ENCODE data around the gene ARID5A. TPM values are rescaled to one million over a fixed set of nuclear protein-coding genes. Genes with fewer than 3 reads are reported as not detected.

Gene ARID5A
- total and polyA plus RNA-seq, 2 experiments from 2014 or later: 15.2 to 19.5 TPM

DNA sequence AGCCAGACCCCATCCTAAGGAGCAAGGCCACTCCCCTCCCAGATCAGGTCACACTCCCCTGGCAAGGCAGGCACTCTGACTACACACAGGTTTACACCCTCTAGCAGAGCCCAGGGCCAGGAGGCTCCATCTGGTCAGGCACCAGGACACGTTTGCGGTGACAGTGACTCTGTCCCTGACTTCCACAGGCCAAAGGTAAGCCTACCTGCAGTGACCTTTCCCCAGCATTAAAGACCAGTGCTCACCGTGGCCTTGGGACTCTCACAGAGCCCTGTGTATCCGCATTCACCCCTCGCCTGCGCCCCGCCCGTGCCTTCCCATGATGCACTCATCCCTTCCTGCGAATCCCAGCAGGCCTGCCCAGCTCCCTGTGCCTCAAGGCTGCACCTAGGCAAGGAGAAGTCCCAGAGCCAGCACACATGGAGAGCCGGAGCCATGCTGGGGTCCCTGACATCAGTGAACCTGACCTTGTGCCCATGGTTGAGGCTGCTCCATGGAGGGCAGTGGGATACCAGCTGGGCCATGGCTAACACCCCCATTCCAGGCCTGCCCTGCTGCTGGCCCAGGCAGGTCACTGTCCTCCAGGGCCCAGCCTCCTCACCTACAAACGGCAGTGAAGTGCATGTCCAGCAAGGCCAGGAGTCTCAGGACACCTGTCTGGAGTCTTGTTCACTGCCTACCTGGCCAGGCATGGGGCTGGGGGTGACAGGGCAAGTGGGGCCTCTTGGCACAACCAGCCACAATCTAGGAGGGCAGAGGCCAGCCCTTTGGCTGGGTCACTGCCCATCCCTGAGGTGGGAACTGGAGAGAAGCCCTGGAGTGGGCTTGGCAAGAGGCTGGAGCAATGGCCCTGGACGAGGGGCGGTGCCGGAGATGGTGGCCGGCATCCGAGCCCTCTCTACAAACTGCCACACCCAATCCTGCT lies 34.4 kb upstream of the ARID5A start:
- Histone ChIP-seq H4K20me1 (ENCODE audit: insufficient read depth) (no peaks in the 10 kb centered on the region), H3K27me3 (replicated peaks; ENCODE audit: insufficient read depth) (peaks cover 34% of the 10 kb centered on the region), H3K79me2 (ENCODE audit: insufficient read depth) (no peaks in the 10 kb centered on the region), H3K9me2 (ENCODE audit: insufficient read depth) (no peaks in the 10 kb centered on the region), H3K36me3 (ENCODE audit: low read depth) (no peaks in the 10 kb centered on the region), H3K27ac (no peak overlapping the region), H3K4me2 (ENCODE audit: unreplicated experiment) (no peak overlapping the region), H3K9me3 (ENCODE audit: low read depth) (no peaks in the 10 kb centered on the region), H3F3A (ENCODE audit: insufficient read depth) (peaks cover 5% of the 10 kb centered on the region; the same call in 1 of the 2 replicates), H3K4me3 (no peak overlapping the region), H3K4me1 (ENCODE audit: insufficient read depth) (no peaks in the 10 kb centered on the region), H2AFZ (no peak overlapping the region), H3K9ac (no peak overlapping the region)
- TF ChIP-seq EZH2 (IDR thresholded peaks at IDR 0.05; ENCODE audit: insufficient read depth, poor library complexity, severe bottlenecking) (no peak), EZH2phosphoT487 (IDR thresholded peaks at IDR 0.05; ENCODE audit: insufficient read depth, low read depth) (no peak)
- no peak for DNase-seq
- in situ Hi-C loops (cut with MboI): loop anchor here (25.0 kb wide), 2 partner anchors 215 to 490 kb away; no protein-coding TSS in a partner anchor
- 70 to 79% methylated on average over 14 to 16 of the region's 16 CpGs for WGBS, 2 experiments (ENCODE audit: low coverage in 1 of 2, low lambda C conversion rate in 2 of 2, missing lambda C conversion rate in 2 of 2)

DNA sequence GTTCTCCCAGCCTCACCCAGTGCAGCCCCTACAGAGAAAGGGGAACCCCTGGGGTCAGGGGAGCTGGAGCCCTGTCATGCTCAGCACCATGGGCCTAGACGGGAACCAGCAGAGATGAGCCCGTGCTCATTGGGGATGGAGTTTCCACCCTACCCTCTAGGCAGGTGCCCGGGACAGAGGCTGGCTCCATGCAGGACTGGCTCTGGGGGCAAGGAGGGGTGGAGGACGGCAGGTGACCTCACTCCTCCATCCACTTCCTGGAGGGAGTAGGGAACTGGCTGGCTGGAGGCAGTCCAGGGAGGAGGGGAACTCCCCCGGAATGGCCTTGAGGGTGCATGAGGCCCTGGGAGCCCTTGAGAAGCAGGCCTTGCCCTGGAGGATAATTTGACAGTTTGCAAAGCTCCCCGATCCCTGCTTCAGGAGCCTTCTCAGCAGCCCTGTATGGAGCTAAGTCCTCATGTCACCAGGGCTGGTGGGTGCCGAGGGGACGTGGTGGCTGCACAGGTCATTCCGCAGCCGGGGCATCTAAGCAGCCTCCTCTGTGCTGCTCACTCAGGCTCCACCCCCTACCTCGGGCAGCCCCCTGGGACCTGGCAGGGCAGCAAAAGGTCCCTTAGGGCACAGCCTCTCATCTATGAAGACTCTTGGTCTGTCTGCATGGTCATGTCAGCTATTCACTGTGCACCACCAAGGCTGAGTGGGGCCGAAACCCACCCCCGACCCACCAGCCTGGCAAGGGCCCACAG lies 33.5 kb upstream of the ARID5A start:
- 52 to 54% methylated on average over 13 of the region's 13 CpGs for WGBS, 2 experiments (ENCODE audit: low coverage in 1 of 2, low lambda C conversion rate in 2 of 2, missing lambda C conversion rate in 2 of 2)
- Histone ChIP-seq H3K27ac (no peak overlapping the region), H3F3A (ENCODE audit: insufficient read depth) (peaks cover 5% of the 10 kb centered on the region; the same call in 1 of the 2 replicates), H3K36me3 (ENCODE audit: low read depth) (no peaks in the 10 kb centered on the region), H4K20me1 (ENCODE audit: insufficient read depth) (no peaks in the 10 kb centered on the region), H3K4me1 (ENCODE audit: insufficient read depth) (no peaks in the 10 kb centered on the region), H2AFZ (no peak overlapping the region), H3K79me2 (ENCODE audit: insufficient read depth) (no peaks in the 10 kb centered on the region), H3K9me3 (ENCODE audit: low read depth) (no peaks in the 10 kb centered on the region), H3K27me3 (replicated peaks; ENCODE audit: insufficient read depth) (peaks cover 27% of the 10 kb centered on the region), H3K9ac (no peak overlapping the region), H3K9me2 (ENCODE audit: insufficient read depth) (no peaks in the 10 kb centered on the region), H3K4me3 (no peak overlapping the region), H3K4me2 (ENCODE audit: unreplicated experiment) (no peak overlapping the region)
- TF ChIP-seq EZH2 (IDR thresholded peaks at IDR 0.05; ENCODE audit: insufficient read depth, poor library complexity, severe bottlenecking) (no peak), EZH2phosphoT487 (IDR thresholded peaks at IDR 0.05; ENCODE audit: insufficient read depth, low read depth) (no peak)
- in situ Hi-C loops (cut with MboI): loop anchor here (25.0 kb wide), 2 partner anchors 216 to 491 kb away; no protein-coding TSS in a partner anchor
- no peak for DNase-seq

DNA sequence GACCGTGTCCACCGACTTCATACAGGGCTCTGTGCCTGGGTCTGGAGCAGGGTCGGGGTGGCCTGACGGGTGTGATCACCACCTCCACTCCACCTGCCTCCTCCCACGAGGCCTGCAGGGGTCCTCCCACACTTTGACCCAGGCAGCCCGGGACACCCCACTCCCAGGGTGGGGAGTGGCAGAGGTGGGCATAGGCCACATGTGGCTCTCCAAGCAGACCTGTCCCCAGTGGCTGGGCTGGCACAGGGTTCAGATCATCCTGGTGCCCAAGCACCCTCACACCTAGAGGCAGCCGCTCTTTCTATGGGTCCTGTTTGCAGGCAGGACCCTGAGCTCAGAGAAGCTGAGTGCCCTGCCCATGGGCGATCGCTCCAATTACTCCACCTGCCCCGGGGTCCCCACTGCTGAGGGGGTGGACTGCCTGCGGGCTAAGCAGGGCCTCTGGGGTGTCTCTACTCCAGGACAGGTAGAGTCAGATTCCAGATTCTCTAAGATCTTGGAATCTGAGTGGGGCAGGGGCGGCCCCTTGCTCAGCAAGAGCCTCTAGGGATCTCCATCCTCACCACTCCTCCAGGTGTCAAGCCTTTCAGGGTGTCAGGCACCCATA lies 32.8 kb upstream of the ARID5A start:
- DNase-seq: no peak
- peaks cover 22% of the 10 kb centered on the region for H3K27me3 ChIP-seq (replicated peaks; ENCODE audit: insufficient read depth)
- H3K79me2 ChIP-seq (ENCODE audit: insufficient read depth): no peaks in the 10 kb centered on the region
- no peaks in the 10 kb centered on the region for H3K9me2 ChIP-seq (ENCODE audit: insufficient read depth)
- H3K27ac ChIP-seq: no peak overlapping the region
- 72 to 78% methylated on average over 11 to 12 of the region's 12 CpGs for whole genome bisulfite sequencing, 2 experiments (ENCODE audit: low coverage in 1 of 2, low lambda C conversion rate in 2 of 2, missing lambda C conversion rate in 2 of 2)
- H3K9ac ChIP-seq: no peak overlapping the region
- H3K4me1 ChIP-seq (ENCODE audit: insufficient read depth): no peaks in the 10 kb centered on the region
- TF ChIP-seq EZH2phosphoT487 (IDR thresholded peaks at IDR 0.05; ENCODE audit: insufficient read depth, low read depth): no peak
- TF ChIP-seq EZH2 (IDR thresholded peaks at IDR 0.05; ENCODE audit: insufficient read depth, poor library complexity, severe bottlenecking): no peak
- no peak overlapping the region for H3K4me2 ChIP-seq (ENCODE audit: unreplicated experiment)
- H3K9me3 ChIP-seq (ENCODE audit: low read depth): no peaks in the 10 kb centered on the region
- no peak overlapping the region for H2AFZ ChIP-seq
- no peaks in the 10 kb centered on the region for H4K20me1 ChIP-seq (ENCODE audit: insufficient read depth)
- no peaks in the 10 kb centered on the region for H3K36me3 ChIP-seq (ENCODE audit: low read depth)
- H3F3A ChIP-seq (ENCODE audit: insufficient read depth): peaks cover 5% of the 10 kb centered on the region; the same call in 1 of the 2 replicates
- no peak overlapping the region for H3K4me3 ChIP-seq
- in situ Hi-C loops (cut with MboI): loop anchor here (25.0 kb wide), 2 partner anchors 216 to 491 kb away; no protein-coding TSS in a partner anchor

All from GM23248 (cell line).